D721Med (cell line): ENCODE measurements around the gene GNAS.
A peak's percentile ranks its signal among the peaks of the same experiment; 100 is the strongest.

Experiments
- DNase-seq: peaks from one replicate; pipeline ENCODE4 v3.0.0; 2011; ENCODE audit warnings: low spot score; ENCODE audit not compliant: insufficient read length
- FAIRE-seq: peaks from 2 replicates; lab custom pipeline; 2011; peaks lifted over from hg19 to GRCh38; lab: Jason Lieb, UNC
- TF ChIP-seq, protein P1 (sequence below): IDR thresholded peaks from 2 replicates; pipeline ENCODE4 v1.5.1; 2012; ENCODE audit warnings: mild to moderate bottlenecking, control low read depth; ENCODE audit not compliant: insufficient read depth; ENCODE audit errors: missing control alignments

The GNAS gene

GRCh38 chr20:58853976-58854637 is 1.6 kb downstream of the GNAS start:
- FAIRE-seq (no peak), DNase-seq (no peak)
- TF ChIP-seq, protein P1, sequence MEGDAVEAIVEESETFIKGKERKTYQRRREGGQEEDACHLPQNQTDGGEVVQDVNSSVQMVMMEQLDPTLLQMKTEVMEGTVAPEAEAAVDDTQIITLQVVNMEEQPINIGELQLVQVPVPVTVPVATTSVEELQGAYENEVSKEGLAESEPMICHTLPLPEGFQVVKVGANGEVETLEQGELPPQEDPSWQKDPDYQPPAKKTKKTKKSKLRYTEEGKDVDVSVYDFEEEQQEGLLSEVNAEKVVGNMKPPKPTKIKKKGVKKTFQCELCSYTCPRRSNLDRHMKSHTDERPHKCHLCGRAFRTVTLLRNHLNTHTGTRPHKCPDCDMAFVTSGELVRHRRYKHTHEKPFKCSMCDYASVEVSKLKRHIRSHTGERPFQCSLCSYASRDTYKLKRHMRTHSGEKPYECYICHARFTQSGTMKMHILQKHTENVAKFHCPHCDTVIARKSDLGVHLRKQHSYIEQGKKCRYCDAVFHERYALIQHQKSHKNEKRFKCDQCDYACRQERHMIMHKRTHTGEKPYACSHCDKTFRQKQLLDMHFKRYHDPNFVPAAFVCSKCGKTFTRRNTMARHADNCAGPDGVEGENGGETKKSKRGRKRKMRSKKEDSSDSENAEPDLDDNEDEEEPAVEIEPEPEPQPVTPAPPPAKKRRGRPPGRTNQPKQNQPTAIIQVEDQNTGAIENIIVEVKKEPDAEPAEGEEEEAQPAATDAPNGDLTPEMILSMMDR, result no peak

DNA sequence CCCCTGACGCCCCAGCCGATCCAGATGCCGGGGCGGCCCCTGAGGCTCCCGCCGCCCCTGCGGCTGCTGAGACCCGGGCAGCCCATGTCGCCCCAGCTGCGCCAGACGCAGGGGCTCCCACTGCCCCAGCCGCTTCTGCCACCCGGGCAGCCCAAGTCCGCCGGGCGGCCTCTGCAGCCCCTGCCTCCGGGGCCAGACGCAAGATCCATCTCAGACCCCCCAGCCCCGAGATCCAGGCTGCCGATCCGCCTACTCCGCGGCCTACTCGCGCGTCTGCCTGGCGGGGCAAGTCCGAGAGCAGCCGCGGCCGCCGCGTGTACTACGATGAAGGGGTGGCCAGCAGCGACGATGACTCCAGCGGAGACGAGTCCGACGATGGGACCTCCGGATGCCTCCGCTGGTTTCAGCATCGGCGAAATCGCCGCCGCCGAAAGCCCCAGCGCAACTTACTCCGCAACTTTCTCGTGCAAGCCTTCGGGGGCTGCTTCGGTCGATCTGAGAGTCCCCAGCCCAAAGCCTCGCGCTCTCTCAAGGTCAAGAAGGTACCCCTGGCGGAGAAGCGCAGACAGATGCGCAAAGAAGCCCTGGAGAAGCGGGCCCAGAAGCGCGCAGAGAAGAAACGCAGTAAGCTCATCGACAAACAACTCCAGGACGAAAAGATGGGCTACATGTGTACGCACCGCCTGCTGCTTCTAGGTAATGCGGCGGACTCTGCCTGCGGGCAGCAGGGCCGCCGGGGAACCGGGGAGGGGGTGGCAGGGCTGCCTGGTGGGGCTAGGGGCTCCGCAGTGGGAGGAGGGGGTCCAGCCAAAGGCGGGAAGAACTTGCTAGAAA is 2.3 kb downstream of the GNAS start:
- FAIRE-seq, result no peak
- TF ChIP-seq, protein P1, result no peak

GRCh38 chr20:58855506-58856389 is 3.2 kb downstream of the GNAS start:
- FAIRE-seq, result no peak

More for the DNA sequence above, 2.3 kb downstream of the GNAS start:
- no peak for DNase-seq

DNA sequence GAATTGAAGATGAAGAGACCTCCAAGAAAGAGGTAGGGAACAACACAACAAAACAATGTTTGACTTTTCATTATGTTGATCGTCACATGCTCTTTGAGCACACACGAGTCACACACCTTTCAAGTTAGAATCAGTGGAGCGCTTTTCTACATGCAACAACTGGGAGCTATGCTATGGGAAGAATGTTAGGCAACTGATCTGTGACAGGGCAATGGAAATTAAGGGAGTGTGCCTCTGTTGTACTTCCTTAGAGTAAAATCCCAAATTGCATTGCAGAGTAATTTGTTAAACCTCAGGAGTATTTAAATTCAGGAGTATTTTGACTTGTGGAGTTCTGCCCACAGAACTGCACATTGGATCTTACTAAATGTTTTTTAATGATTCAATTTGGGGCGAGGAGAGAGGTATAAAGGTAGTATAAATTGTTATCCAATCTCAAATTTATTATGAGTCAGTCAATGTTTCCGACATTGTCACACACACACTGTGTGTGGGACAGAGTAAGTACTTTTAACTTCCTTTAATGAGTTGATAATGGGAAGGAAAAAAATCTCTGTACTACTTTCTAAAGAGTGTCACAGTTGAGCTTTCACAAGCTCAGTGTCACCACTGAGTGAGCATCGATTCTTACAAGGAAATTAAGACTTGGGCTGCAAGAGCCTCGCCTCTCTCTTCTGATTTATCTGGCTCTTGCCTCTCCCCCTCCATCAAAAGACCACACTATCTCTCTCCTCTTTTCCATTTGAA is 10.7 kb downstream of the GNAS start:
- TF ChIP-seq, protein P1, result no peak
- DNase-seq (no peak), FAIRE-seq (no peak)

More at GRCh38 chr20:58855506-58856389, 3.2 kb downstream of the GNAS start:
- DNase-seq, result no peak
- TF ChIP-seq, protein P1, result no peak

GRCh38 chr20:58864346-58864745 is 11.8 kb downstream of the GNAS start:
- DNase-seq, result no peak
- FAIRE-seq, result no peak
- TF ChIP-seq, protein P1, result peak; percentile 15

- TF ChIP-seq, protein P1, result no peak
- DNase-seq (no peak), FAIRE-seq (no peak)
Measured at GRCh38 chr20:58865843-58866242, 13.3 kb downstream of the GNAS start.
